Endothelial cell of umbilical vein (primary cell): ENCODE measurements around the gene PXYLP1. TPM values are rescaled to one million over a fixed set of nuclear protein-coding genes. Genes with fewer than 3 reads are reported as not detected.

ENCODE experiments used
- BruUV-seq: library from RNA; stranded (reverse); fragments of 400-500 nt; replicated peaks from 2 replicates; lab custom pipeline; 2021; lab: Mats Ljungman, UMichigan
- CTCF ChIA-PET: fragments of 300-600, 350-600 bp; sonication (Branson Sonifier 250); formaldehyde crosslinking; loops from one replicate; lab custom pipeline; 2021; ENCODE audit warnings: antibody characterized with exemption, inconsistent platforms; lab: Charles Lee
- POLR2A ChIA-PET: fragments of 300-600, 350-600 bp; sonication (Branson Sonifier 250); formaldehyde crosslinking; loops from one replicate; lab custom pipeline; 2021; ENCODE audit warnings: antibody characterized with exemption, inconsistent platforms; lab: Charles Lee
- DNase-seq: peaks from one replicate; pipeline ENCODE4 v3.0.0-alpha.2; 2011; ENCODE audit warnings: low read depth, low spot score
- FAIRE-seq: peaks from 2 replicates; lab custom pipeline; 2011; peaks lifted over from hg19 to GRCh38; lab: Jason Lieb, UNC
- H2AFZ ChIP-seq: 2 replicates; pipeline ENCODE4 v1.6.0; 2012; ENCODE audit warnings: low read depth, low read length, control low read depth, inconsistent platforms
- H3K27ac ChIP-seq: 2 replicates; pipeline ENCODE4 v1.5.1; 2011; ENCODE audit warnings: low read depth, mild to moderate bottlenecking, control low read depth, low read length, moderate library complexity; ENCODE audit not compliant: insufficient read depth
- H3K27me3 ChIP-seq, 2 experiments: 2 replicates each; pipeline versions ENCODE4 v1.6.0 to v1.6.1; 2011; ENCODE audit warnings: low read length in 2 of 2, mixed read lengths in 1 of 2; ENCODE audit not compliant: control insufficient read depth in 2 of 2, insufficient read depth in 2 of 2
- H3K36me3 ChIP-seq, 2 experiments: 2 replicates in 1 of 2; 3 replicates in 1 of 2; pipeline ENCODE4 v1.5.1; 2011; ENCODE audit warnings: low read length in 2 of 2, mild to moderate bottlenecking in 1 of 2, moderate library complexity in 1 of 2; ENCODE audit not compliant: control insufficient read depth in 2 of 2, insufficient read depth in 2 of 2; ENCODE audit errors: extremely low read depth in 1 of 2
- H3K4me1 ChIP-seq: 3 replicates; pipeline ENCODE4 v1.5.1; 2011; ENCODE audit warnings: mild to moderate bottlenecking, low read length; ENCODE audit not compliant: control insufficient read depth, insufficient read depth; ENCODE audit errors: extremely low read depth
- H3K4me2 ChIP-seq: 2 replicates; pipeline ENCODE4 v1.6.1; 2011; ENCODE audit warnings: low read length, control low read depth, mixed read lengths; ENCODE audit not compliant: insufficient read depth
- H3K4me3 ChIP-seq, 3 experiments: fragments of 200-600 bp in 1 of 3; sonication (generic), shearing (Covaris generic) in 1 of 3; replicated peaks in 1 of 3; 2 replicates each; pipeline ENCODE4 v1.5.1; 2011 to 2016; ENCODE audit warnings: control low read depth in 3 of 3, low read length in 3 of 3, mild to moderate bottlenecking in 2 of 3, inconsistent platforms in 1 of 3, low read depth in 1 of 3, moderate library complexity in 1 of 3; ENCODE audit not compliant: insufficient read depth in 1 of 3
- H3K79me2 ChIP-seq: 2 replicates; pipeline ENCODE4 v1.6.0; 2012; ENCODE audit warnings: low read length, inconsistent platforms; ENCODE audit not compliant: control insufficient read depth, insufficient read depth
- H3K9ac ChIP-seq: replicated peaks from 2 replicates; pipeline ENCODE3; 2011; ENCODE audit warnings: low read length, control low read depth; ENCODE audit not compliant: insufficient read depth; ENCODE audit errors: extremely low read depth
- H3K9me1 ChIP-seq: replicated peaks from 3 replicates; pipeline ENCODE4 v1.6.0; 2011; ENCODE audit warnings: mild to moderate bottlenecking, low read length; ENCODE audit not compliant: control insufficient read depth, insufficient read depth; ENCODE audit errors: extremely low read depth
- H3K9me3 ChIP-seq: replicated peaks from 2 replicates; pipeline ENCODE4 v1.5.1; 2012; ENCODE audit warnings: low read length, inconsistent platforms; ENCODE audit not compliant: control insufficient read depth, insufficient read depth
- H4K20me1 ChIP-seq: replicated peaks from 2 replicates; pipeline ENCODE3; 2011; ENCODE audit warnings: mild to moderate bottlenecking, low read length; ENCODE audit not compliant: control insufficient read depth, insufficient read depth; ENCODE audit errors: extremely low read depth
- CTCF ChIP-seq, 2 donors: IDR thresholded peaks; 1 replicate in 1 of 2; 2 replicates in 1 of 2; pipeline ENCODE4 v1.5.1; 2011; ENCODE audit warnings: low read length in 2 of 2, mild to moderate bottlenecking in 2 of 2, moderate library complexity in 2 of 2, control low read depth in 1 of 2, inconsistent platforms in 1 of 2, low read depth in 1 of 2; ENCODE audit not compliant: insufficient read depth in 1 of 2; ENCODE audit errors: extremely low read depth in 1 of 2
- EZH2 ChIP-seq: IDR thresholded peaks from 2 replicates; pipeline ENCODE4 v1.6.1; 2012; ENCODE audit warnings: borderline replicate concordance, low read depth, mild to moderate bottlenecking, moderate library complexity, low read length, inconsistent platforms; ENCODE audit not compliant: severe bottlenecking
- FOS ChIP-seq: IDR thresholded peaks from 2 replicates; pipeline ENCODE4 v1.6.1; 2011; ENCODE audit warnings: mild to moderate bottlenecking, low read length, moderate library complexity, borderline replicate concordance; ENCODE audit not compliant: insufficient read depth
- GATA2 ChIP-seq: IDR thresholded peaks from 2 replicates; pipeline ENCODE4 v1.7.0; 2011; ENCODE audit warnings: low read depth, mild to moderate bottlenecking, moderate library complexity, mixed read lengths, low read length; ENCODE audit not compliant: insufficient read length, insufficient read depth
- JUN ChIP-seq: IDR thresholded peaks from 2 replicates; pipeline ENCODE4 v1.6.1; 2011; ENCODE audit warnings: borderline replicate concordance, low read depth; ENCODE audit not compliant: insufficient read length, insufficient read depth
- MAX ChIP-seq: IDR thresholded peaks from 2 replicates; pipeline ENCODE4 v1.6.1; 2011; ENCODE audit not compliant: insufficient read depth, insufficient read length
- MYC ChIP-seq: IDR thresholded peaks from one replicate; pipeline ENCODE4 v1.6.1; 2011; ENCODE audit warnings: mild to moderate bottlenecking, low read depth, low read length
- POLR2A ChIP-seq: IDR thresholded peaks from 2 replicates; pipeline ENCODE4 v1.6.1; 2012; ENCODE audit warnings: low read depth, mild to moderate bottlenecking, control low read depth, low read length
- POLR2AphosphoS5 ChIP-seq: IDR thresholded peaks from 2 replicates; pipeline ENCODE4 v1.6.1; 2012; ENCODE audit warnings: low read depth, mild to moderate bottlenecking, control low read depth, low read length, moderate library complexity; ENCODE audit not compliant: insufficient read depth
- dilution Hi-C: fragments of 300-500 bp; cut with MboI; formaldehyde crosslinking; loops from one replicate; pipeline ENCODE4 v1.15.0; 2019; ENCODE audit warnings: low sequenced_read_pairs; ENCODE audit not compliant: extremely low pct_ligation_motif_present
- intact Hi-C: fragments of 100-400 bp; cut with micrococcal nuclease; formaldehyde crosslinking; loops from one replicate; pipeline ENCODE4 v1.10.0; 2022
- polyA plus RNA-seq, 4 experiments: library from polyadenylated mRNA; depleted of rRNA in 3 of 4; stranded (reverse) in 3 of 4; unstranded in 1 of 4; fragments of >200 nt; gene quantifications; 2 replicates each; pipeline versions ENCODE4 v1.2.1 to v1.2.3, GENCODE V29; 2011 to 2012; ENCODE audit warnings: missing spikeins in 1 of 4
- total RNA-seq: library from RNA; stranded (reverse); gene quantifications from 2 replicates; pipeline ENCODE4 v1.2.3, GENCODE V29; 2021

PXYLP1 gene
- total and polyA plus RNA-seq, 2 donors (not counting 3 experiments of a cell fraction or from before 2014, with no cell fraction given): 0.84 to 1.7 TPM

- no peaks in the 10 kb centered on the region for H3K36me3 ChIP-seq
- H4K20me1 ChIP-seq: no peaks in the 10 kb centered on the region
- dilution Hi-C loops: no loop called here
- peaks cover 2 to 10% of the 10 kb centered on the region in 2 experiments for H3K27me3 ChIP-seq
- FAIRE-seq (no peak), DNase-seq (no peak)
- intact Hi-C loops: no loop called here
- H3K9me3 ChIP-seq: no peaks in the 10 kb centered on the region
- CTCF ChIA-PET: no interaction called here
- H3K4me3 ChIP-seq: no peak overlapping the region
- H3K9me1 ChIP-seq: no peaks in the 10 kb centered on the region
- no peak overlapping the region for H3K4me2 ChIP-seq
- TF ChIP-seq POLR2AphosphoS5 (no peak), FOS (no peak), MAX (no peak), POLR2A (no peak)
- no peaks in the 10 kb centered on the region for H3K4me1 ChIP-seq
- no TSS peak for BruUV-seq
- no peaks in the 10 kb centered on the region for H3K79me2 ChIP-seq
- no peak overlapping the region for H3K27ac ChIP-seq
- no peak overlapping the region for H3K9ac ChIP-seq
- POLR2A ChIA-PET: no interaction called here
- no peak overlapping the region for H2AFZ ChIP-seq
These were observed 6.3 kb downstream of the PXYLP1 start for GRCh38 chr3:141237701-141238521.

- FAIRE-seq (no peak), DNase-seq (no peak)
- Histone ChIP-seq H4K20me1 (no peaks in the 10 kb centered on the region), H2AFZ (no peak overlapping the region), H3K4me3 (no peak overlapping the region), H3K27me3 (peaks cover 0 to 2% of the 10 kb centered on the region in 2 experiments), H3K36me3 (no peaks in the 10 kb centered on the region), H3K27ac (no peak overlapping the region), H3K9me1 (no peaks in the 10 kb centered on the region), H3K9ac (no peak overlapping the region), H3K4me2 (no peak overlapping the region), H3K9me3 (no peaks in the 10 kb centered on the region), H3K4me1 (no peaks in the 10 kb centered on the region), H3K79me2 (no peaks in the 10 kb centered on the region)
- ChIA-PET CTCF (interaction anchor here (0.7 to 1.4 kb wide), 2 partner anchors 8 to 9 kb away, joined by 3 to 5 read pairs; partner anchors contain the start of gene PXYLP1), POLR2A (no interaction called here)
- intact Hi-C loops (no loop called here), dilution Hi-C loops (no loop called here)
- TF ChIP-seq MYC (no peak), POLR2A (no peak), POLR2AphosphoS5 (no peak), JUN (no peak), FOS (no peak), GATA2 (no peak), EZH2 (no peak), CTCF (IDR thresholded peaks at IDR 0.05; ENCODE audit: extremely low read depth in 1 of 2, insufficient read depth in 1 of 2, low read depth in 1 of 2, low read length in 2 of 2) (no peak), MAX (no peak)
- no TSS peak for BruUV-seq
These were observed 8.1 kb downstream of the PXYLP1 start for GRCh38 chr3:141239511-141240281.
